Coronary artery (tissue), 2 donors: ENCODE measurements around the gene FRMD1.

Experiments used
- DNase-seq: peaks from one replicate; pipeline ENCODE4 v3.0.0-alpha.2; 2017; ENCODE audit warnings: low spot score
- H3K27ac ChIP-seq, 2 donors: fragments of 200-600 bp; sonication (generic); one replicate each; pipeline ENCODE4 v1.5.1; 2016 to 2019
- H3K4me3 ChIP-seq: fragments of 200-600 bp; sonication (generic); 2 replicates; pipeline ENCODE4 v1.5.1; 2016; ENCODE audit warnings: mild to moderate bottlenecking, moderate library complexity
- CTCF ChIP-seq: fragments of 200-600 bp; sonication (generic); IDR thresholded peaks from one replicate; pipeline ENCODE4 v1.5.1; 2019; ENCODE audit warnings: antibody characterized with exemption

Gene FRMD1

GRCh38 chr6:168090064-168090690 is 11.2 kb upstream of the FRMD1 start:
- Histone ChIP-seq H3K27ac (no peak overlapping the region), H3K4me3 (no peak overlapping the region)
- no peak for DNase-seq
- TF ChIP-seq CTCF: no peak

- Histone ChIP-seq H3K4me3 (no peak overlapping the region), H3K27ac (no peak overlapping the region)
- no peak for TF ChIP-seq CTCF
- DNase-seq: no peak
Measured at GRCh38 chr6:168089186-168090063, 10.4 kb upstream of the FRMD1 start.

DNA sequence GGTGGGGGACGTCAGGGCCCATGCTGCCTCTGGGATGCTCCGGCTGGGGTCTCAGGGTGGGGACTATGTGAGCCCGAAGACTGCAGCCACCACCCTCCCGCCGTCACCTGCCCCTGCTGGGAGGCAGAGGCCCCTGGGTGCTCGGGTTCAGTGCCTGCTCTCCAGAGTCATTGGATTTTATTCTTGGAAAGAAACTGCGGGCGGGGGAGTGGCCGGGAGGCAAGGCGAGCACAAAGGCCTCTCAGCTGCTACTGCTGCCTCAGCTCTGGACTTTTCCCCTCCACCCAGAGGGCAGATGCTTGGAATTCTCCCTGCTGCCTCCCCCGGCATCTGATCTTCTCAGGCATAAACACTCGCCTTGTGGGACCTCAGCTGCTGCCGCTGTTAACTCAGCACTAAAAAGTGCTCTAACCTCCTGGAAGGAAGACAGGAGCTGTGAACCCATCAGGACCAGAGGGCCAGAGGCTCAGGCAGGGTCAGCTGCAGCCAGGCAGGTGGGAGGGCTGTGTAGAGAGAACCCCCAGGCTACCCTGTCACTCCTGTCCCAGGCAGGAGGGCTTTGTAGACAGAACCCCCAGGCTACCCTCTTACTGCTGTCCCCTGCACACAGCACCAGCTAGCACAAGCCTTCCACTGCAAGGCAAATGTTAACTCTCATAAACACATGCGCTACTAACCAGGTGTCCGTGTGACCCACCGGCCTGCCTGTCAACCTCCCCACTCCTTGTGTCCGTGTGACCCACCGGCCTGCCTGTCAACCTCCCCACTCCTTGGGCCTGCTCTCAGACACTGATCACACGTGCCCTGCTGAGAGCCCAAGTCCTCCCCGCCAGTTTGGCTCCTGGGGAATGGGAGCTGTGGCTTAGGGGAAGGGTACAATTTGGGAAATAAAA is 9.4 kb upstream of the FRMD1 start:
- no peak for TF ChIP-seq CTCF
- no peak for DNase-seq
- no peak overlapping the region for H3K4me3 ChIP-seq
- H3K27ac ChIP-seq: peak overlapping the region in 1 of 2 donors; percentile 13

- no peak for DNase-seq
Measured at GRCh38 chr6:168087436-168088160, 8.6 kb upstream of the FRMD1 start.

DNA sequence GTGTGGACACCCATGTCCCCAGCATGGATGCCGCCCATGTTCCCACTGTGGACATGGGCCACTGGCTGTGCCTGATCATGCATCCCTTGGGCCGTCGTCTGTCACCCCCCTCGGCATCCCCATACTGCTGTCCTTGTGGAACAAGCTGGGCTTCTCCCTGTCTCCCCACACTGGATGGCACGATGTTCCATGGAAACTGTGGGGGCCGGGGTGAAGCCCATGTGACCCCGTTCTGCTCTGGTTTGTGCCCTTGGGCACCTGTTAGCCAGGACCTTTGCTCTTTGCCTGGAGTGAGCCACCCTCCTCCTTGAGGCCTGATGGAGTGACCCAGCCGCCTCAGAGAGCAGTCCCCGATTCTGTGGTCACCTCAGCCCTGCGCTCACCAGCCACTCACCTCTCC is 7.6 kb upstream of the FRMD1 start:
- DNase-seq: no peak
- Histone ChIP-seq H3K4me3 (no peak overlapping the region), H3K27ac (no peak overlapping the region)
- TF ChIP-seq CTCF: no peak

More at GRCh38 chr6:168087436-168088160, 8.6 kb upstream of the FRMD1 start:
- Histone ChIP-seq H3K27ac (peak overlapping the region in 1 of 2 donors; percentile 13), H3K4me3 (no peak overlapping the region)
- no peak for TF ChIP-seq CTCF

DNA sequence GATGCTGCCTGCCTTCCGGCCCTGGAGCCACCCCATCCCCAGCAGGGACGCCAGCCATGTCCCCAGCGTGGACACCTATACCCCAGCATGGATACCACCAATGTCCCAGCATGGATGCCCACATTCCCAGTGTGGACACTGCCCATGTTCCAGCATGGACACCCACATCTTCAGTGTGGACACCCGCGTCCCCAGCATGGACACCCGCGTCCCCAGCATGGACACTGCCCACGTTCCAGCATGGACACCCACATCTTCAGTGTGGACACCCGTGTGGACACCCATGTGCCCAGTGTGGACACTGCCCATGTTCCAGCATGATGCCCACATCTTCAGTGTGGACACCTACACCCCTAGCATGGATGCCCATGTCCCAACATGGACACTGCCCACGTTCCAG is 7.1 kb upstream of the FRMD1 start:
- H3K4me3 ChIP-seq: no peak overlapping the region
- no peak overlapping the region for H3K27ac ChIP-seq
- TF ChIP-seq CTCF: no peak
- DNase-seq: no peak
